ENCODE results near the gene ING4. TPM values are rescaled to one million over a fixed set of nuclear protein-coding genes. Genes with fewer than 3 reads are reported as not detected.

The ING4 gene
- total RNA-seq, 4 donors from 2014 or later: 45.1 to 58.3 (median 49.9) TPM

DNA sequence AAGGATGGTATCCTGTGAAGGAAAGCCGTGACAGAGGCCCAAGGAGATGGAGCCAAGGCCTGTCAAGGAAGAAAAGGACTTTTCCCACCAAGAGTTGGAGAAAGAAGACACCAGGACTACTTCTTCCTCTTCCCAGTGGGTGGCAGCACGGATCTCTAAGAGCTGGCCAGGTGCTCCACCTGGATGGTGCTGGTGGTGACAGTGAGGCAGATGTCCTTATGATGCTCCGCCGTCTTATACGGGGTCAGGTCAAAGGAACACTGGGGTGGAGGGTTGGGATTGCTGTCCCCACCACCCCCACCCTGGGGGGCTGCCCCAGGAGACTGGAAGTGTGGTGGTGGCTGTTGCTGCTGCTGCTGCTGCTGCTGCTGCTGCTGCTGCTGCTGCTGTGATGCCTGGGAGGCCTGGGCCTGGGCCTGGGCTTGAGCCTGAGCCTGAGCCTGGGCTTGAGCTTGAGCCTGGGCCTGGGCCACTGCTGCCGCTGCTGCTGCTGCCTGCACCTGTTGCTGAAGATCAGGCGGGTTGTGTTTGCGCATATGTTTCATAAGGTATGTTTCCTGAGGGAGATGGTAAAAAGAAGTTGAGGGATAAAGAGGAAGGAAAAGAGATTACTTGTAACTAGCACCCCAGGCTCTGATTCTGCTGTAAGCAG lies 4.8 kb upstream of the ING4 start:
- Histone ChIP-seq H3K36me3 (peaks cover 57 to 64% (median 63%) of the 10 kb centered on the region in 4 donors), H3K4me3 (no peak overlapping the region), H3K27ac (replicated peaks in 1 of 4) (no peak overlapping the region), H3K9me3 (no peaks in the 10 kb centered on the region), H3K4me1 (no peaks in the 10 kb centered on the region), H3K27me3 (no peaks in the 10 kb centered on the region)
- TF ChIP-seq, protein P1, sequence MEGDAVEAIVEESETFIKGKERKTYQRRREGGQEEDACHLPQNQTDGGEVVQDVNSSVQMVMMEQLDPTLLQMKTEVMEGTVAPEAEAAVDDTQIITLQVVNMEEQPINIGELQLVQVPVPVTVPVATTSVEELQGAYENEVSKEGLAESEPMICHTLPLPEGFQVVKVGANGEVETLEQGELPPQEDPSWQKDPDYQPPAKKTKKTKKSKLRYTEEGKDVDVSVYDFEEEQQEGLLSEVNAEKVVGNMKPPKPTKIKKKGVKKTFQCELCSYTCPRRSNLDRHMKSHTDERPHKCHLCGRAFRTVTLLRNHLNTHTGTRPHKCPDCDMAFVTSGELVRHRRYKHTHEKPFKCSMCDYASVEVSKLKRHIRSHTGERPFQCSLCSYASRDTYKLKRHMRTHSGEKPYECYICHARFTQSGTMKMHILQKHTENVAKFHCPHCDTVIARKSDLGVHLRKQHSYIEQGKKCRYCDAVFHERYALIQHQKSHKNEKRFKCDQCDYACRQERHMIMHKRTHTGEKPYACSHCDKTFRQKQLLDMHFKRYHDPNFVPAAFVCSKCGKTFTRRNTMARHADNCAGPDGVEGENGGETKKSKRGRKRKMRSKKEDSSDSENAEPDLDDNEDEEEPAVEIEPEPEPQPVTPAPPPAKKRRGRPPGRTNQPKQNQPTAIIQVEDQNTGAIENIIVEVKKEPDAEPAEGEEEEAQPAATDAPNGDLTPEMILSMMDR (IDR thresholded peaks at IDR 0.05): no peak
- TF ChIP-seq EP300 (IDR thresholded peaks at IDR 0.05): no peak
- WGBS: 84% methylated on average over 8 of the region's 8 CpGs
- intact Hi-C loops (cut with DNase I): no loop called here
- no peak for DNase-seq (ENCODE audit: extremely low spot score)

DNA sequence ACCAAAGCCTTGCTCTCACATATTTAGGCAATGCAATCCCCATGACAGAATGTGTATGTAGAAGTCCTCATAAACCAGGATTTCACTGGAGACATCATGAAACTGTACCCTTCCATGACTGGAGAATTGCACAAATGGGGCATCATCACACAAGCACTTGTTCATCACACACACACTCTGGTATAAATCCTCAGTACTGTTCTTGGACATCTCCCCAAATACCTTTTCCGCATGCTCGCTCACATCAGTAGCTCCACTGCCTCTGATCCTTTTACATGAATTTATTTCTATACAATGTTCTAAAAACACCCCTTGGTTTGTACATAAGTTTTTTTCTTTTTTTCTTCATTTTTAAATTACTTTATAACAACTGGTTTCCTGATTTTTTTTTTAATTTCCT lies 3.3 kb upstream of the ING4 start:
- WGBS: 92% methylated on average over 2 of the region's 2 CpGs
- TF ChIP-seq EP300 (IDR thresholded peaks at IDR 0.05): no peak
- no peak for TF ChIP-seq POLR2AphosphoS5 (IDR thresholded peaks at IDR 0.05)
- TF ChIP-seq, protein P1 (IDR thresholded peaks at IDR 0.05): no peak
- no peak for TF ChIP-seq POLR2A (IDR thresholded peaks at IDR 0.05; ENCODE audit: low read depth)
- H3K36me3 ChIP-seq: peaks cover 43 to 50% (median 48%) of the 10 kb centered on the region in 4 donors
- no peak for DNase-seq (ENCODE audit: extremely low spot score)
- intact Hi-C loops (cut with DNase I): no loop called here
- H3K4me1 ChIP-seq: peaks cover 11 to 14% (median 13%) of the 10 kb centered on the region in 4 donors
- H3K9me3 ChIP-seq: no peaks in the 10 kb centered on the region
- no peak overlapping the region for H3K27ac ChIP-seq (replicated peaks in 1 of 4)
- no peaks in the 10 kb centered on the region for H3K27me3 ChIP-seq
- H3K4me3 ChIP-seq: no peak overlapping the region

DNA sequence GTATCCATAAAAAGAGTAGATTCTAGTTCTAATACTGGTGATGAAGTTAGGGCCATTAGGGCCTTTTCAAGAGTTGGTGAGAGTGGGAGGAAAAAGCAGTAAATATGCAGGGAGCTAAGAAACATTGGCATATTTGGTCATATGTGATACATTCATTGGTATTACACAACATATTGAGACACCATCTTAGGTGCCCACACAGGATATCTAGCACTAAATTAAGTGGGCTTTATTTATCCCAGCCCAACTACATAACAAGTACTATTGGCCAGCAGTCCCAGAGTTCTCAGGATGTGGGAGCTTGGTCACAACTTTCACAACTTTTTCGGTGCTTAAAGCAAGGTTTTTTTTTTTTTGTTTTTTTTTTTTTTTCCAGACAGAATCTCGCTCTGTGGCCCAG lies 2.0 kb upstream of the ING4 start:
- H3K4me3 ChIP-seq: no peak overlapping the region
- DNase-seq (ENCODE audit: extremely low spot score): no peak
- no peaks in the 10 kb centered on the region for H3K27me3 ChIP-seq
- no peak overlapping the region for H3K27ac ChIP-seq (replicated peaks in 1 of 4)
- TF ChIP-seq, protein P1 (IDR thresholded peaks at IDR 0.05): no peak
- no peak for TF ChIP-seq POLR2A (IDR thresholded peaks at IDR 0.05; ENCODE audit: low read depth)
- TF ChIP-seq POLR2AphosphoS5 (IDR thresholded peaks at IDR 0.05): no peak
- TF ChIP-seq EP300 (IDR thresholded peaks at IDR 0.05): no peak
- peaks cover 31 to 36% (median 35%) of the 10 kb centered on the region in 4 donors for H3K36me3 ChIP-seq
- intact Hi-C loops (cut with DNase I): loop anchor here (5.0 kb wide), 1 partner anchor 57 kb away; the partner anchor contains the start of gene COPS7A
- H3K9me3 ChIP-seq: no peaks in the 10 kb centered on the region
- 66% methylated on average over 2 of the region's 2 CpGs for WGBS
- peaks cover 13 to 26% (median 19%) of the 10 kb centered on the region in 4 donors for H3K4me1 ChIP-seq

DNA sequence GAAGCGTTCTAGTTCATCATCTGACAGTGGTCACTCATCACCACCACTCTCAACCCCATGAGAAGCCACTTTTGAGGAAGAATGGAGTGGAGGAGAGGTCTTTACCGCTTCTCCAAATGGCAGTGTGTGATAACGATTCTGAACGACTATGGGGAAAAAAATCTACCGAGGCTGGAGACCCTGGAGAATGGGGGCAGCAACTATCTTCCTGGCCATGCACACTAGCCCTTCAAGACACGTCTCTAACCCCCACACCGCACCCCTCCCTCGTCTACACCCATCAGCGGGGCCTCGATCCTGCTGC lies 365 bp downstream of the ING4 start:
- Histone ChIP-seq H3K4me1 (peaks cover 13 to 45% (median 21%) of the 10 kb centered on the region in 4 donors), H3K4me3 (peak overlapping the region; percentile 74 to 88 (median 82)), H3K27ac (replicated peaks in 1 of 4) (peak overlapping the region; percentile 77 to 84 (median 80)), H3K27me3 (no peaks in the 10 kb centered on the region), H3K36me3 (peaks cover 13 to 35% (median 25%) of the 10 kb centered on the region in 4 donors), H3K9me3 (no peaks in the 10 kb centered on the region)
- no peak for DNase-seq (ENCODE audit: extremely low spot score)
- no peak for TF ChIP-seq POLR2A (IDR thresholded peaks at IDR 0.05; ENCODE audit: low read depth)
- no peak for TF ChIP-seq POLR2AphosphoS5 (IDR thresholded peaks at IDR 0.05)
- TF ChIP-seq EP300 (IDR thresholded peaks at IDR 0.05): no peak
- TF ChIP-seq, protein P1 (IDR thresholded peaks at IDR 0.05): no peak
- intact Hi-C loops (cut with DNase I): loop anchor here (2.0 to 5.0 kb wide), 2 partner anchors 26 to 60 kb away; partner anchors contain the start of genes COPS7A and ZNF384
- 2% methylated on average over 10 of the region's 10 CpGs for WGBS

DNA sequence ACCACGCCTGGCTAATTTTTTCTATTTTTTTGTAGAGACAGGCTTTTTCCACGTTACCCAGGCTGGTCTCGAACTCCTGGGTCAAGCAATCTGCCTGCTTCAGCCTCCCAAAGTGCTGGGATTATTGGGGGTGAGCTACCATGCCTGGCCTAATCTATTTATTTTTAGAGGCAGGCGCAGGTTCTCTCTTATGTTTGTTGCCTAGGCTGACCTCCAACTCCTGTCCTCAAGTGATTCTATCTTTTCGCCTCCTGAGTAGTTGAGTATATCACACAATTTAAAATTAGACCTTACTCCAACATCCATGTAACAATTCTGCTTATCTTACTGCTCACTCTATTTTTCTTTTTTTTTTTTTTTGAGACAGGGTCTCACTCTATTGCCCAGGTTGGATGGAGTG lies 8.9 kb downstream of the ING4 start:
- no peak for DNase-seq (ENCODE audit: extremely low spot score)
- H3K36me3 ChIP-seq: peaks cover 60 to 100% (median 88%) of the 10 kb centered on the region in 4 donors
- H3K4me1 ChIP-seq: peaks cover 0 to 20% (median under 1%) of the 10 kb centered on the region in 4 donors
- H3K4me3 ChIP-seq: no peak overlapping the region
- intact Hi-C loops (cut with DNase I): no loop called here
- TF ChIP-seq, protein P1 (IDR thresholded peaks at IDR 0.05): no peak
- TF ChIP-seq POLR2A (IDR thresholded peaks at IDR 0.05; ENCODE audit: low read depth): no peak
- no peak for TF ChIP-seq EP300 (IDR thresholded peaks at IDR 0.05)
- no peak for TF ChIP-seq POLR2AphosphoS5 (IDR thresholded peaks at IDR 0.05)
- WGBS: 82% methylated on average over 5 of the region's 5 CpGs
- H3K9me3 ChIP-seq: no peaks in the 10 kb centered on the region
- no peaks in the 10 kb centered on the region for H3K27me3 ChIP-seq
- no peak overlapping the region for H3K27ac ChIP-seq (replicated peaks in 1 of 4)

Data from esophagus muscularis mucosa (tissue), 4 donors.